CD4-positive, alpha-beta memory T cell (primary cell): Measurements from ENCODE around the gene SCYL2. TPM values are rescaled to one million over a fixed set of nuclear protein-coding genes. Genes with fewer than 3 reads are reported as not detected.
"Not testable (repeated sequence)": the region's sequence is repeated elsewhere in the genome, so short reads cannot be mapped to it uniquely, and the experiment has no call there.

Experiments used
- CTCF ChIA-PET: fragments of 350-600 bp; sonication (Branson Sonifier 250); formaldehyde crosslinking; loops from one replicate; lab custom pipeline; 2021; ENCODE audit warnings: inconsistent platforms; ENCODE audit not compliant: partially characterized antibody; lab: Charles Lee
- POLR2A ChIA-PET: fragments of 350-600 bp; sonication (Branson Sonifier 250); formaldehyde crosslinking; loops from one replicate; lab custom pipeline; 2021; ENCODE audit not compliant: partially characterized antibody; lab: Charles Lee
- DNase-seq, 5 donors: peaks; one replicate each; pipeline versions ENCODE4 v3.0.0 to v3.0.0-alpha.2; 2020 to 2022; ENCODE audit warnings: mixed read lengths in 1 of 5
- H3K27ac ChIP-seq: one replicate; pipeline ENCODE4 v1.7.0; 2013; ENCODE audit warnings: low read depth, low read length
- H3K27me3 ChIP-seq: 2 replicates; pipeline ENCODE4 v1.7.0; 2013; ENCODE audit warnings: mild to moderate bottlenecking, low read length, moderate library complexity; ENCODE audit not compliant: insufficient read depth
- H3K36me3 ChIP-seq: 2 replicates; pipeline ENCODE4 v1.7.0; 2013; ENCODE audit warnings: mild to moderate bottlenecking, low read length, moderate library complexity; ENCODE audit not compliant: insufficient read depth
- H3K4me1 ChIP-seq: 2 replicates; pipeline ENCODE4 v1.7.0; 2013; ENCODE audit warnings: mild to moderate bottlenecking, low read length, moderate library complexity; ENCODE audit not compliant: insufficient read depth
- H3K4me3 ChIP-seq, 2 donors: one replicate each; pipeline ENCODE4 v1.7.0; 2013; ENCODE audit warnings: low read length in 2 of 2, mild to moderate bottlenecking in 1 of 2
- H3K9me3 ChIP-seq, 2 donors: one replicate each; pipeline ENCODE4 v1.7.0; 2013; ENCODE audit warnings: low read length in 2 of 2, control low read depth in 1 of 2; ENCODE audit not compliant: control insufficient read depth in 1 of 2
- H3K27ac Mint-ChIP-seq, 7 donors: one replicate each; pipeline ENCODE4 v1.8.0; 2020 to 2021; ENCODE audit warnings: mixed read lengths in 7 of 7, mild to moderate bottlenecking in 6 of 7, inconsistent platforms in 3 of 7, moderate library complexity in 3 of 7
- H3K27me3 Mint-ChIP-seq, 2 donors: one replicate each; pipeline ENCODE4 v1.8.0; 2020 to 2021; ENCODE audit warnings: mixed read lengths in 2 of 2
- H3K36me3 Mint-ChIP-seq, 2 donors: one replicate each; pipeline ENCODE4 v1.8.0; 2020 to 2021; ENCODE audit warnings: mixed read lengths in 2 of 2, inconsistent platforms in 1 of 2, mild to moderate bottlenecking in 1 of 2
- H3K4me1 Mint-ChIP-seq, 4 donors: one replicate each; pipeline ENCODE4 v1.8.0; 2020 to 2021; ENCODE audit warnings: mixed read lengths in 4 of 4, mild to moderate bottlenecking in 1 of 4
- H3K4me3 Mint-ChIP-seq, 8 donors: one replicate each; pipeline ENCODE4 v1.8.0; 2020 to 2021; ENCODE audit warnings: mixed read lengths in 8 of 8, mild to moderate bottlenecking in 7 of 8, moderate library complexity in 6 of 8, inconsistent platforms in 3 of 8
- H3K9me3 Mint-ChIP-seq, 8 donors: one replicate each; pipeline ENCODE4 v1.8.0; 2020 to 2021; ENCODE audit warnings: mixed read lengths in 8 of 8, mild to moderate bottlenecking in 5 of 8, inconsistent platforms in 3 of 8, moderate library complexity in 1 of 8
- intact Hi-C: fragments of 100-400 bp; cut with micrococcal nuclease; formaldehyde crosslinking; loops from one replicate; pipeline ENCODE4 v1.15.1; 2023
- polyA plus RNA-seq, 2 donors: library from polyadenylated mRNA; unstranded; fragments of 300-500 nt; fragmentation: Illumina TruSeq; gene quantifications; one replicate each; pipeline ENCODE4 v1.2.3, GENCODE V29; 2021
- total RNA-seq, 2 experiments: library from RNA; stranded (reverse); gene quantifications; one replicate each; pipeline ENCODE4 v1.2.3, GENCODE V29; 2021

The SCYL2 gene
- total and polyA plus RNA-seq, 4 experiments from 2014 or later, result 19.2 to 52.5 (median 33.6) TPM

- Mint-ChIP-seq H3K9me3 (no peaks in the 10 kb centered on the region), H3K4me1 (peaks cover 0 to 4% (median under 1%) of the 10 kb centered on the region in 4 donors), H3K36me3 (peaks cover 29 to 40% of the 10 kb centered on the region in 2 donors), H3K27me3 (no peaks in the 10 kb centered on the region), H3K27ac (peak overlapping the region in 1 of 7 donors; percentile 51), H3K4me3 (no peak overlapping the region)
- DNase-seq, result no peak
- ChIA-PET CTCF (no interaction called here), POLR2A (no interaction called here)
- no peaks in the 10 kb centered on the region for H3K4me1 ChIP-seq
- H3K4me3 ChIP-seq, result no peak overlapping the region
- H3K27ac ChIP-seq, result no peak overlapping the region
- no peaks in the 10 kb centered on the region for H3K27me3 ChIP-seq
- H3K9me3 ChIP-seq, result no peaks in the 10 kb centered on the region
- intact Hi-C loops, result no loop called here
- no peaks in the 10 kb centered on the region for H3K36me3 ChIP-seq
These were observed 26.0 kb downstream of the SCYL2 start for GRCh38 chr12:100293017-100293416.

DNA sequence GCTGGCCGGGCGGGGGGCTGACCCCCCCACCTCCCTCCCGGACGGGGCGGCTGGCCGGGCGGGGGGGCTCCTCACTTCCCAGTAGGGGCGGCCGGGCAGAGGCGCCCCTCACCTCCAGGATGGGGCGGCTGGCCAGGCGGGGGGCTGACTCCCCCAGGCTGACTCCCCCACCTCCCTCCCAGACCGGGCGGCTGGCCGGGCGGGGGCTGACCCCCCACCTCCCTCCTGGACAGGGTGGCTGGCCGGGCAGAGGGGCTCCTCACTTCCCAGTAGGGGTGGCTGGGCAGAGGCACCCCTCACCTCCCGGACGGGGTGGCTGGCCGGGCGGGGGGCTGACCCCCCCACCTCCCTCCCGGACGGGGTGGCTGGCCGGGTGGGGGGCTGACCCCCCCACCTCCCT is 27.4 kb downstream of the SCYL2 start:
- DNase-seq, H3K4me3 Mint-ChIP-seq, H3K27ac Mint-ChIP-seq, H3K4me1 Mint-ChIP-seq, H3K27me3 ChIP-seq, POLR2A ChIA-PET, intact Hi-C loops, H3K9me3 ChIP-seq, H3K36me3 ChIP-seq, CTCF ChIA-PET, H3K4me1 ChIP-seq, H3K9me3 Mint-ChIP-seq, H3K4me3 ChIP-seq, H3K27me3 Mint-ChIP-seq, H3K27ac ChIP-seq: not testable (repeated sequence)
- peaks cover 38 to 47% of the 10 kb centered on the region in 2 donors for H3K36me3 Mint-ChIP-seq

GRCh38 chr12:100295764-100296555 is 29.0 kb downstream of the SCYL2 start:
- no peak overlapping the region for H3K27ac Mint-ChIP-seq
- Histone ChIP-seq H3K27ac (no peak overlapping the region), H3K27me3 (no peaks in the 10 kb centered on the region), H3K4me3 (no peak overlapping the region), H3K4me1 (no peaks in the 10 kb centered on the region), H3K9me3 (no peaks in the 10 kb centered on the region), H3K36me3 (peaks cover 3% of the 10 kb centered on the region)
- intact Hi-C loops, result no loop called here
- no peak overlapping the region for H3K4me3 Mint-ChIP-seq
- H3K9me3 Mint-ChIP-seq, result peaks cover 0 to 5% (median 0%) of the 10 kb centered on the region in 8 donors
- CTCF ChIA-PET, result no interaction called here
- peaks cover 54% of the 10 kb centered on the region in 2 donors for H3K36me3 Mint-ChIP-seq
- POLR2A ChIA-PET, result no interaction called here
- H3K4me1 Mint-ChIP-seq, result peaks cover 0 to 2% (median under 1%) of the 10 kb centered on the region in 4 donors
- H3K27me3 Mint-ChIP-seq, result no peaks in the 10 kb centered on the region
- no peak for DNase-seq

GRCh38 chr12:100302081-100302480 is 35.1 kb downstream of the SCYL2 start:
- ChIA-PET POLR2A (no interaction called here), CTCF (no interaction called here)
- intact Hi-C loops, result no loop called here

DNA sequence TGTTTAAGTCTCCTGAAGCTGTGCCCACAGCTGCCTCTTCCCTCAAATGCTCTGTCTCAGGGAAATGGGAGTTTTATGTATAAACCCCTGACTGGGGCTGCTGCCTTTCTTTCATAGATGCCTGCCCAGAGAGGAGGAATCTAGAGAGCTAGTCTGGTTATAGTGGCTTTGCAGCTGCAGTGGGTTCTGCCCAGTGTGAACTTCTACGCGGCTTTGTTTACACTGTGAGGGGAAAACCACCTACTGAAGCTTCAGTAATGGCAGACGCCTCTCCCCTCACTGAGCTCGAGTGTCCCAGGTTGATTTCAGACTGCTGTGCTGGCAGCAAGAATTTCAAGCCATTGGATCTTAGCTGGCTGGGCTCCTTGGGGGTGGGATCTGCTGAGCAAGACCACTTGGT is 36.9 kb downstream of the SCYL2 start:
- ChIA-PET POLR2A (no interaction called here), CTCF (no interaction called here)
- no peak overlapping the region for H3K4me3 ChIP-seq
- H3K27ac ChIP-seq, result no peak overlapping the region
- no peaks in the 10 kb centered on the region for H3K27me3 ChIP-seq
- Mint-ChIP-seq H3K4me1 (peaks cover 0 to 1% (median 0%) of the 10 kb centered on the region in 4 donors), H3K36me3 (peaks cover 68 to 79% of the 10 kb centered on the region in 2 donors), H3K9me3 (peaks cover 3 to 14% (median 9%) of the 10 kb centered on the region in 8 donors), H3K27ac (no peak overlapping the region), H3K27me3 (no peaks in the 10 kb centered on the region), H3K4me3 (no peak overlapping the region)
- H3K9me3 ChIP-seq, result no peaks in the 10 kb centered on the region
- peaks cover 3% of the 10 kb centered on the region for H3K36me3 ChIP-seq
- H3K4me1 ChIP-seq, result no peaks in the 10 kb centered on the region
- no peak for DNase-seq
- intact Hi-C loops, result no loop called here

More at GRCh38 chr12:100302081-100302480, 35.1 kb downstream of the SCYL2 start:
- no peak overlapping the region for H3K4me3 Mint-ChIP-seq
- H3K27me3 Mint-ChIP-seq, result no peaks in the 10 kb centered on the region
- no peak for DNase-seq
- H3K4me1 Mint-ChIP-seq, result peaks cover 0 to 1% (median 0%) of the 10 kb centered on the region in 4 donors
- Histone ChIP-seq H3K4me3 (no peak overlapping the region), H3K27me3 (no peaks in the 10 kb centered on the region), H3K4me1 (no peaks in the 10 kb centered on the region), H3K27ac (no peak overlapping the region), H3K9me3 (no peaks in the 10 kb centered on the region), H3K36me3 (peaks cover 3% of the 10 kb centered on the region)
- H3K36me3 Mint-ChIP-seq, result peaks cover 74 to 80% of the 10 kb centered on the region in 2 donors
- H3K27ac Mint-ChIP-seq, result no peak overlapping the region
- peaks cover 3 to 14% (median 9%) of the 10 kb centered on the region in 8 donors for H3K9me3 Mint-ChIP-seq

DNA sequence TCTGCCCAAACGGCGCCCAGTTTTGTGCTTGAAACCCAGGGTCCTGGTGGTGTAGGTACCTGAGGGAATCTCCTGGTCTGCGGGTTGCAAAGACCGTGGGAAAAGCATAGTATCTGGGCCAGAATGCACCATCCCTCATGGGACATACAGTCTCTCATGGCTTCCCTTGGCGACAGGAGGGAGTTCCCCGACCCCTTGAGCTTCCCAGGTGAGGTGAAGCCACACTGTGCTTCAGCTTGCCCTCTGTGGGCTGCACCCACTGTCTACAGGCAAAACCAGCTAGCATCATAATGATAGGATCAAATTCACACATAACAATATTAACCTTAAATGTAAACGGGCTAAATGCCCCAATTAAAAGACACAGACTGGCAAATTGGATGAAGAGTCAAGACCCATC is 37.4 kb downstream of the SCYL2 start:
- peaks cover 65 to 78% of the 10 kb centered on the region in 2 donors for H3K36me3 Mint-ChIP-seq

DNA sequence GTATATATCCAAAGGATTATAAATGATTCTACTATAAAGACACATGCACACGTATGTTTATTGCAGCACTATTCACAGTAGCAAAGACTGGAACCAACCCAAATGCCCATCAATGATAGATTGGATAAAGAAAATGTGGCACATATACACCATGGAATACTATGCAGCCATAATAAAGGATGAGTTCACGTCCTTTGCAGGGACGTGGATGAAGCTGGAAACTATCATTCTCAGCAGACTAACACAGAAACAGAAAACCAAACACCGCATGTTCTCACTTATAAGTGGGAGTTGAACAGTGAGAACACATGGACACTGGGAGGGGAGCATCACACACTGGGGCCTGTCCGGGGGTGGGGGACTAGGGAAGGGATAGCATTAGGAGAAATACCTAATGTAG is 41.2 kb downstream of the SCYL2 start:
- CTCF ChIA-PET, H3K27ac ChIP-seq, intact Hi-C loops, H3K4me1 Mint-ChIP-seq, H3K9me3 ChIP-seq, H3K4me3 ChIP-seq, H3K27me3 Mint-ChIP-seq, H3K4me3 Mint-ChIP-seq, POLR2A ChIA-PET, H3K27me3 ChIP-seq, DNase-seq, H3K4me1 ChIP-seq, H3K36me3 ChIP-seq: not testable (repeated sequence)
- Mint-ChIP-seq H3K27ac (peak overlapping the region in 1 of 7 donors; percentile 59), H3K36me3 (peaks cover 47 to 52% of the 10 kb centered on the region in 2 donors), H3K9me3 (peaks cover 0 to 14% (median 5%) of the 10 kb centered on the region in 8 donors)

More for the DNA sequence above, 37.4 kb downstream of the SCYL2 start:
- CTCF ChIA-PET, H3K27me3 ChIP-seq, H3K4me3 Mint-ChIP-seq, H3K4me1 ChIP-seq, DNase-seq, intact Hi-C loops, H3K4me1 Mint-ChIP-seq, H3K27ac Mint-ChIP-seq, H3K36me3 ChIP-seq, H3K27ac ChIP-seq, H3K4me3 ChIP-seq, POLR2A ChIA-PET, H3K9me3 ChIP-seq, H3K27me3 Mint-ChIP-seq: not testable (repeated sequence)
- H3K9me3 Mint-ChIP-seq, result peaks cover 3 to 14% (median 9%) of the 10 kb centered on the region in 8 donors
